Endothelial cell of hepatic sinusoid (primary cell): Measurements from ENCODE around the gene RBM20.
"Not testable (repeated sequence)": the region's sequence is repeated elsewhere in the genome, so short reads cannot be mapped to it uniquely, and the experiment has no call there.

Experiments
- in situ Hi-C: cut with HindIII; loops from 2 replicates; pipeline ENCODE4 v1.10.0; 2017; ENCODE audit warnings: low sequenced_read_pairs

The RBM20 gene

GRCh38 chr10:110756876-110757275 lies 112.7 kb downstream of the RBM20 start:
- in situ Hi-C loops = no loop called here

DNA sequence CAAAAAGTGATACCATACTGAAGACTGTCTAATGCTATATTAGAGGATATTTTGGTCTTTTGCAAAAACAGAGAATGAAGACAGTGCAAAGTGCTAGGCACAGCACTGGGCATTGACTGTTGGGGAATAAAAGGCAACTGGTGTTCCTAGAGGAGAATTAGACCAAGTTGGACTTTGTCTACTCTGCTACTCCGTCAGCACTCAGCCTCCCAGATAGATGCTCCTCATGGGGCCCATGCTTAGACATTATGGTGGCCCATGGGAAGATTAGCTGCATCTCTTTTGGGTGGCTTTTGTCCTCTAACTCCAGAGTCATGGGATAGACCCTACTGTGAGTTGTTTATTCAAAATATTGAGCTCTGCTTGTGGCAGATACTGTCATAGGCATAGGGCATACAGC lies 113.5 kb downstream of the RBM20 start:
- in situ Hi-C loops = no loop called here

- in situ Hi-C loops = no loop called here
Measured at GRCh38 chr10:110758128-110758765, 114.1 kb downstream of the RBM20 start.

- in situ Hi-C loops = no loop called here
Measured at GRCh38 chr10:110758898-110759297, 114.8 kb downstream of the RBM20 start.

DNA sequence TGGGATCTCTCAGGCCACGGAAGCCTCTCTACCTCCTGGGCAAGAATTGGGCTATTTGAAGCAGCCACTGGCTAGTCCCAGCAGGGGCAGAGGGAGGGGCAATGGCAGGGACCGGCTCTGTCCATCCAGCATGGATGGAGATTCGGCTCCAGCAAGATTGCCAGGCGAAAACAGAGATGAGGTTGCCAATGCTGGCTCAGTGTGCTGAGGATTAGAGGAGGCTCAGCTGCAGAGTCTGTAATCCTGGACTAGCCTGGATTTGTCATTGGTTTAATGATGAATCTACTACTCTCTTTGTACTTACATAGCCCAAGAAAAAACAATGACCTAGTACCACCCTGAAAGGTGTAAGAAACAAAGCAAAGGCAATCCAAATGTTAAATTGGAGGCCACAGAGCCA lies 115.4 kb downstream of the RBM20 start:
- in situ Hi-C loops = no loop called here

- in situ Hi-C loops = no loop called here
Measured at GRCh38 chr10:110762109-110762848, 118.1 kb downstream of the RBM20 start.

GRCh38 chr10:110762849-110763211 lies 118.7 kb downstream of the RBM20 start:
- in situ Hi-C loops = no loop called here

- in situ Hi-C loops = no loop called here
Measured at GRCh38 chr10:110764378-110764777, 120.2 kb downstream of the RBM20 start.

- in situ Hi-C loops = no loop called here
Measured at GRCh38 chr10:110764793-110765512, 120.8 kb downstream of the RBM20 start.

- in situ Hi-C loops = no loop called here
Measured at GRCh38 chr10:110765513-110766319, 121.6 kb downstream of the RBM20 start.

- in situ Hi-C loops = not testable (repeated sequence)
Measured at GRCh38 chr10:110767601-110768000, 123.5 kb downstream of the RBM20 start.

DNA sequence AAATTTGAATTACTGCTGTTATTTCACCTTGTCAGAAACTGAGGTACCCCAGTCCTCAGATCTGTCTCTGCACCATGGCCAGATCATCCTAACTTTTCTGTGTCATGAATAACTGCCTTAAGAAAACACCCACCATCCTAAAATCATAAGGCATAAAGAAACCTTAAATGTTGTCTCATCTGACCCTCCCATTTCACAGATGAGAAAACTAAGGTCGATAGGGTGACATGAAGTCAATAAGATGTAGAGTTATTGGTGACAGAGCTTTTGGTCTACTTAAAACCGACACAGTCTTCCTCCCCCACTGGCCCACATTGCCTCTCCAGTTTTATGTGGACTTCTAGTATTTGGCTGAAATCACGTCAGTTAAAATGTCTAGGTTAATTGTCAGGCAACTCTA lies 126.1 kb downstream of the RBM20 start:
- in situ Hi-C loops = no loop called here

- in situ Hi-C loops = no loop called here
Measured at GRCh38 chr10:110771486-110771885, 127.3 kb downstream of the RBM20 start.

DNA sequence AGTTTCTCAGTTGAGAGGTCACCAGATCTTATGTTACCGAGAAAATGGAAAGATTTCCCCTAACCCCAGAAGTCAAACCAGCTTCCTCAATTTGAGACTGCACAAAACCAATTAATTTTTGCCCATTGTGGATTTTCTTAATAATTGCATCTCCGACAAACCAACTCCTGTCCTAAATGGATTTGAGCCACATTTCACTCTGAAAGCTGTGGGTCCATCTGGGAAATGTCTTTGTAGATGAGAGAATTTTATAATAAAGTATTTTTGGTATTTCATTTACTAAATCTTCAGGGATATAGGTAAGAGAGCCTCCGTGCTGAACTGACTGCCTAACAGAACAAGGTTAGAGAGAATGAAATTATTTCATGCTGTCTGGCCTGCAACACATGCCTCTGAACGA lies 127.9 kb downstream of the RBM20 start:
- in situ Hi-C loops = no loop called here

DNA sequence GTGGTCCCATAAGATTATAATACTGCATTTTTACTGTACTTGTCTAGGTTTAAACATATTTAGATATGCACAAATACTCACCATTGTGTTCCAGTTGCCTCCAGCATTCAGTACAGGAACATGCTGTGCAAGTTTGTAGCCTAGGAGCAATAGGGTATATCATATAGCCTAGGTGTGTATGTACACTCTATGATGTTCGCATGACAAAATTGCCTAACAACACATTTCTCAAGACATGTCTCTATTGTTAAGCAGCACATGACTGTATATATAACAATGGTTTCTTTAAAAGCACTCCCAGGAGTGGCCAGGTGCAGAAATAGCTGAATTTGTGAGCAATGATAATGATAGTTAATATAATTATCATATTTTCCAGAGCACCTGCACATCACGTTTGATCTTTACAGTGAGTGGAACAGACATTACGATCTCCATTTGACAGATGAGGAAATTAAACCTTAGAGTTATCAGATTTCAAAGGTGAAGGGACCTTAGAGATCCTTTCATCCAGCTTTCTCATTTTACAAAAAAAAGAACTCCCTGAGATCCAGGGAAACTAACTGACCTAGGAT lies 128.4 kb downstream of the RBM20 start:
- in situ Hi-C loops = no loop called here

DNA sequence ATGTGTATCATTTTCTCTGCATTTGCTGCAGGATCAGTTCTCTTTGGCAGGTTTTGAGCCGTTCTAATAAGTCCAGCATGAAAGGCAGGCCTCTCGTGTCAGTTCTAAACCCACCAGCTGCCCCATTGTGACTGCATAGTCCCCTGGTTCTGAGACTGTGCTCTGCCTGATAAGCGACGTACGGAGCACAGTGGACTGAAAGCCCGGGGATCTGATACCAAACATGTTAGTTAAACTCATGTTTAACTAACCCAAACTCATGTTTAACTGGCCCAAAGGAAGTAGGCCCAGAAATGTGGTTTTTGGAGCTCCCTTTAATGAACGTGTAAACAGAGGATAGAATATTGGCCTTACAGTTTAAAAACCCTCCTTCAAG lies 129.5 kb downstream of the RBM20 start:
- in situ Hi-C loops = no loop called here

GRCh38 chr10:110774069-110775019 lies 130.2 kb downstream of the RBM20 start:
- in situ Hi-C loops = loop anchor here (5.0 to 25.0 kb wide), 2 partner anchors 83 to 1363 kb away; no protein-coding TSS in a partner anchor

GRCh38 chr10:110775020-110775375 lies 130.9 kb downstream of the RBM20 start:
- in situ Hi-C loops = loop anchor here (5.0 to 25.0 kb wide), 2 partner anchors 82 to 1362 kb away; no protein-coding TSS in a partner anchor

GRCh38 chr10:110775406-110775805 lies 131.3 kb downstream of the RBM20 start:
- in situ Hi-C loops = loop anchor here (5.0 to 25.0 kb wide), 2 partner anchors 82 to 1362 kb away; no protein-coding TSS in a partner anchor
